ENCODE results near the gene UST.

DNA sequence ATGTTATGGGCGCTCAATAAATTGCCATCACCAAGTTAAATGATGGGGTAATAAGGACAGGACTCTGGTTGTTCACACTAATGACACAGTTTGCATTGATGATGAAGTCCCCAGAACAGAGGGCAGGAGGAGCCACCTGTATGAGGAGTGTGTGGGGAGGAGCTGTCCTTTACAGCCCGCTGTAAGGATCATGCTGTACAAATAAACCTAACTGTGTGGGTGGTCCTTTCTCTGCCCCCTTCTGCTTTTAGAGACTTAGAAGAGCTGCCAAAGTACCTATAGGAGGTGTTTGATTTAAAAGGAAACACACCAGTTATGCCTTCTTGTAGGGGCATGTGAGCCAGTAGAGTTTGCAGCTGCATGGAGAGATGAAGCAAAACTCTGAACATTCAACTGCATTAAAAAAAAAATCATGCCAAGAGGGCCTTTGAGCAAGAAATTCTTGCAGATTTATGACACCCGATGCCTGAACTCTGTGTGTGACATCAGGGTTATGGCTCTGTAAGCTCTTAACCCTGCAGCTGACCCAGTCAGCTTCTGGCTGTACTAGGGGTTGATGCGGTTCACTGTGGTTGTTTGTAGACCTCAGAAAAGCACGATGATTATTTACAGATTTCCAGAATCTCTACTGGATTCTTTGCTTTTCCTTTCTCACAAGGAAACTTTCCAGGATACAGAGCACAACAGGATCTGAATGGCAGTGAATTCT, 67.4 kb downstream of the UST start:
- TF ChIP-seq CTCF (conservative IDR thresholded peaks at IDR 0.05; ENCODE audit: low read depth, low read length): no peak
- no peak for TF ChIP-seq EZH2phosphoT487 (IDR thresholded peaks at IDR 0.05; ENCODE audit: borderline replicate concordance, low read length)
- TF ChIP-seq EZH2 (IDR thresholded peaks at IDR 0.05; ENCODE audit: low read length, unreplicated experiment): no peak
